ENCODE data around the gene MACROD2.

DNA sequence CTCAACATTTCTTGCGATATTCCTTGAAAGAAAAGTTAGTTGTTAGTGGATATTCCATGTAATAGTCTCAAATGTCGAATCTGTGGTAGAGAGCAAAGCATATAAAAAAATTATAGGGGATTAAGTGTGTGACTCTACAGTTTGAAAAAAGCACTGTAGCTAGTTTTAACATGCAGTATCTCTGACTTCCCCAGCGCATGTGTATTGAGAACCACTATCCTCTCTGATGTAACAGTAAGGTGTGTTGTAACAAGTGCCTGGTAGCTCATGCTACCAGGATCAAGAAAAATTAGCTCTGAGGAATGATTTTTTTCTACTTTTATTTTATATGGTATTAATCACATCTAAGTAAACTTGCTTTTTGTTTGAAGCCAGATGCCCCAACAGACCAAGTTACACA, 1788.7 kb downstream of the MACROD2 start:
- no peak for TF ChIP-seq CTCF (conservative IDR thresholded peaks at IDR 0.05)
- TF ChIP-seq ZFX (IDR thresholded peaks at IDR 0.05): no peak
